ENCODE results near the gene RENBP. TPM values are rescaled to one million over a fixed set of nuclear protein-coding genes. Genes with fewer than 3 reads are reported as not detected.

The RENBP gene
- total RNA-seq, 2 donors from 2014 or later: 0.66 to 6.0 TPM

DNA sequence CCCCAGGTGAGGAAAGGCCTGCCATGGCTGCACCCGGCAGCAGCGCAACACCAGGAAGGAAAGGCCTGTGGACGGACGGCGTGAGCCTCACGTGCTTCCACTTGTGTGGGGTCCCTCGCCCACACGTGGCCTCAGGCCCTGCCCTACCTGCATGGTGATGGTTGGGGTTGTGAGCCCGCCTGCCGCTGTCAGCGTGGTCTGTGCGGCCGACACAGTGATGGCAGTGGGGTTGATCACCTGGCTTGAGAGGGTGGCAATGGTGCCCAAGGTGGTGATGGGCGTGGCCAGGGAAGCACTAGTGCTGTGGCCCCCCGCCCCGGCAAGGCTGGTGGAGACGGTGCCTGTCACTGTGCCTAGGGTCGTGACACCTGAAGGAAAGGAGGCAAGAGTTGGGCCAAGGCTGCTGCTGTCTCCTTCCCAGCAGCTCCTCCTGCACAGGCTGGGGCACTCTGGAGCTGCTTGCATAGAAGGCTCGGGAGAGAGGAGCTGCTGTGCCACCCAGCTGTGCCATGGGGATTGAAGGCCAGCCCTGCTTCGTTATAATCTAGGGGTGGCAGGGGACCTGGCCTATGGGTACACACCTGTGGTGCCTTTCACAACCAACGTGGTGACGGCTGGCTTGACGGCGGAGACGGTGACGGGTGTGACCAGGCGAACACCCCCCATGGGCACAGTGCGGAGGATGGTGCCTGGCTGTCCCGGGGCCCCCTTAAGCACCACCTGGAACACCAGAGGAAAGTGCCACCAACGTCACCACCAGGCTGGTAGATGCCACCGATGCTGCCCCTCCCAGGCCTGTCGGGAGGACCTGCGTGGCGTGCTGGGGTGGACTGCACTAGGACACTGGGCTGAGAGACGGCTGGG is 11.8 kb upstream of the RENBP start:
- WGBS, 2 donors: 85% methylated on average over 16 of the region's 35 CpGs; no CpG with 5 or more reads in 1 of the 2 donors
- H3K36me3 ChIP-seq (replicated peaks in 1 of 2; ENCODE audit: insufficient read depth in 1 of 2, low read depth in 2 of 2): peaks cover 9 to 19% of the 10 kb centered on the region in 2 donors

DNA sequence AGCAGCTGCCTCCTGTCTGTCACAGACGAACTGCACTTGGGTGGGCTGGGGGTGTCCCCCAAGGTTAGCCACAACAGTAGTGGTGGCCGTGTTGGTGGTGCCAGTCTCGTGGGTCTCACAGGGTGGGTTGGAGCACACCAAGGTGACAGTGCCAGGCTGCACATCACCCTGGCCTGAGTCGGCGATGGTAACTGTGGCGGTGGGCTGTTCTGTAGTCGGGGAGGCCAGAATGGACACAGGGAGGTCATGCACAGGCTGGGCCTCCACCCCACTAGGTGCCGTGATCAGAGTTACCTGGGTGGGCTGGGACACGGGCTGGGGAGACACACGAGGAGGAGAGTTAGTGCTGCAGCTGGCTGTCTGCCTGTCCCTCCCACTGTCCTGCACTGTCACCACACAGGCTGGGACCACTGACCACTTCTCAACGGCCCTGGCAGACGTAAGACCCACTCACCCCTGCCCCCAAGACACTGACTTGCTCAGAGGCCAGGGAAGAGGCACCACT is 10.8 kb upstream of the RENBP start:
- peaks cover 9 to 22% of the 10 kb centered on the region in 2 donors for H3K36me3 ChIP-seq (replicated peaks in 1 of 2; ENCODE audit: insufficient read depth in 1 of 2, low read depth in 2 of 2)
- H3K27ac ChIP-seq: no peak overlapping the region

More for the DNA sequence above, 11.8 kb upstream of the RENBP start:
- intact Hi-C loops (cut with DNase I): no loop called here
- DNase-seq (no peak), ATAC-seq (no peak)
- Histone ChIP-seq H3K27me3 (no peaks in the 10 kb centered on the region), H3K4me3 (no peak overlapping the region), H3K9me3 (no peaks in the 10 kb centered on the region), H3K27ac (no peak overlapping the region), H3K4me1 (no peaks in the 10 kb centered on the region)
- TF ChIP-seq, protein P1, sequence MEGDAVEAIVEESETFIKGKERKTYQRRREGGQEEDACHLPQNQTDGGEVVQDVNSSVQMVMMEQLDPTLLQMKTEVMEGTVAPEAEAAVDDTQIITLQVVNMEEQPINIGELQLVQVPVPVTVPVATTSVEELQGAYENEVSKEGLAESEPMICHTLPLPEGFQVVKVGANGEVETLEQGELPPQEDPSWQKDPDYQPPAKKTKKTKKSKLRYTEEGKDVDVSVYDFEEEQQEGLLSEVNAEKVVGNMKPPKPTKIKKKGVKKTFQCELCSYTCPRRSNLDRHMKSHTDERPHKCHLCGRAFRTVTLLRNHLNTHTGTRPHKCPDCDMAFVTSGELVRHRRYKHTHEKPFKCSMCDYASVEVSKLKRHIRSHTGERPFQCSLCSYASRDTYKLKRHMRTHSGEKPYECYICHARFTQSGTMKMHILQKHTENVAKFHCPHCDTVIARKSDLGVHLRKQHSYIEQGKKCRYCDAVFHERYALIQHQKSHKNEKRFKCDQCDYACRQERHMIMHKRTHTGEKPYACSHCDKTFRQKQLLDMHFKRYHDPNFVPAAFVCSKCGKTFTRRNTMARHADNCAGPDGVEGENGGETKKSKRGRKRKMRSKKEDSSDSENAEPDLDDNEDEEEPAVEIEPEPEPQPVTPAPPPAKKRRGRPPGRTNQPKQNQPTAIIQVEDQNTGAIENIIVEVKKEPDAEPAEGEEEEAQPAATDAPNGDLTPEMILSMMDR (IDR thresholded peaks at IDR 0.05): no peak
- TF ChIP-seq POLR2A (IDR thresholded peaks at IDR 0.05): no peak

DNA sequence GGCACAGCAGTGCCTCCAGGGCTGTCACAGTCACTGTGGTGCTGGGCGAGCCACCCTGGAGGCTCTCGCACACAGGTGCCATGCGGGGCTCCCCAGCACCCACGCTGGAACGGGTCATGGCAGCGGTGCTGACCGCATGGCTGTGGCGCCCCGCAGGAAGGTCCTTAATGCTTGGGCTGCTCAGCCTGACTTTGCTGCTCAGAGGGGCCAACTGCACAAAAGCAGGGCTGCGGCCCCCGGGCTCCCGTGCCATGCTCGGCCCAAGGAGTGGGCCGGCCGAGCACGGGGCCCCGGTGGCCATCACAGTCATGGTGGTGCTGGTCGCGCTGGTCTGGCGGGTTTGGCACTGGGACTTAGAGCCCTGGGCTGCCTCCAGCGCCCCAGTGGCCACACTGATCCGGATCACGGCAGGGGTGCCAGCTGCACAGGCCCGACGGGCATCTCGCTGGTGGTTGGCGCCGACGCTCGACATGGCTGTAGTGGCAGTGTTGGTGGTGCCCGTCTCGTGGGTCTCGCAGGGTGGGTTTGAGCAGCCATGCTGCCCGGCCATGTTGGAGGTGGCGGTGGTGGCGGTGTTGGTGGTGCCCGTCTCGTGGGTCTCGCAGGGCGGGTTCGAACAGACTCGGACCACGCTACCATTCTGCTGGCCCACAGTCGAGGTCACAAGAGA is 10.2 kb upstream of the RENBP start:
- no peaks in the 10 kb centered on the region for H3K4me1 ChIP-seq
- no peak overlapping the region for H3K4me3 ChIP-seq
- ATAC-seq: no peak

More for the DNA sequence above, 10.8 kb upstream of the RENBP start:
- no peaks in the 10 kb centered on the region for H3K27me3 ChIP-seq
- no peak overlapping the region for H3K4me3 ChIP-seq
- no peak for DNase-seq
- H3K4me1 ChIP-seq: no peaks in the 10 kb centered on the region
- ATAC-seq: no peak
- TF ChIP-seq, protein P1 (IDR thresholded peaks at IDR 0.05): no peak
- no peak for TF ChIP-seq POLR2A (IDR thresholded peaks at IDR 0.05)
- intact Hi-C loops (cut with DNase I): no loop called here
- no peaks in the 10 kb centered on the region for H3K9me3 ChIP-seq
- 73% methylated on average over 3 of the region's 12 CpGs; no CpG with 5 or more reads in 1 of the 2 donors for WGBS, 2 donors

DNA sequence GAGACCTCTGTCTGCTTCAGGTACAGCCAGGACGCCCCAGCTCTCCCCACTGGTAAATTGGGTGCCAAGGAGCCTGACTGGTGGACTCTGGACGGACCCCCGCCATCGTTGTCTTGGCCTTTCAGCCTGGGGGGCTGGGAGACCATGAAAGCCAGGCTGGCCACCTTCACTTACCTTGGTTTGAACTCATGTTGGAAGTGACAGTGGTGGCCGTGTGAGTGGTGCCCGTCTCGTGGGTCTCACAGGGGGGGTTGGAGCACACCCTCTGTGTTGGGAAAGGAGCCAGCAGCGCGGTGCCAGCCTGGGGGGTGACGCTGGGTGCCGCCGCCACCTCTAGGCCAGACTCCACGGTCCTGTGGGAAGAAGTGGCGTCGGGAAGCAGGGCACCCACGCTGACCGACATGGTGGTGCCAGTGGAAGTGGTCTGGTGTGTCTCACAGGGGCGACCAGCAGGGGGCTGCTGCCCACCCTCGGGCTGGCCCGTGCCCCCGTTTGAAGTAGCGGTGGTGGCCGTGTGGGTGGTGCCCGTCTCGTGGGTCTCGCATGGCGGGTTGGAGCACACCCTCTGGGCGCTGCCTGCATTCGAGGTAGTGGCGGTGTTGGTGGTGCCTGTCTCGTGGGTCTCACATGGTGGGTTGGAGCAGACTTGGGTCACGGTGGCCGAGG is 9.6 kb upstream of the RENBP start:
- ATAC-seq (no peak), DNase-seq (no peak)
- H3K27me3 ChIP-seq: no peaks in the 10 kb centered on the region
- WGBS, 2 donors: 70% methylated on average over 15 of the region's 33 CpGs; no CpG with 5 or more reads in 1 of the 2 donors
- H3K4me3 ChIP-seq: no peak overlapping the region
- no peaks in the 10 kb centered on the region for H3K4me1 ChIP-seq
- peaks cover 9 to 11% of the 10 kb centered on the region in 2 donors for H3K36me3 ChIP-seq (replicated peaks in 1 of 2; ENCODE audit: insufficient read depth in 1 of 2, low read depth in 2 of 2)
- H3K9me3 ChIP-seq: no peaks in the 10 kb centered on the region
- TF ChIP-seq POLR2A (IDR thresholded peaks at IDR 0.05): no peak
- TF ChIP-seq, protein P1 (IDR thresholded peaks at IDR 0.05): no peak
- intact Hi-C loops (cut with DNase I): loop anchor here (5.0 kb wide), 1 partner anchor 192 kb away; the partner anchor contains the start of gene PLXNB3
- no peak overlapping the region for H3K27ac ChIP-seq

More for the DNA sequence above, 10.2 kb upstream of the RENBP start:
- Histone ChIP-seq H3K27ac (no peak overlapping the region), H3K27me3 (no peaks in the 10 kb centered on the region), H3K9me3 (no peaks in the 10 kb centered on the region), H3K36me3 (replicated peaks in 1 of 2; ENCODE audit: insufficient read depth in 1 of 2, low read depth in 2 of 2) (peaks cover 9 to 17% of the 10 kb centered on the region in 2 donors)
- no peak for DNase-seq
- TF ChIP-seq, protein P1 (IDR thresholded peaks at IDR 0.05): no peak
- no peak for TF ChIP-seq POLR2A (IDR thresholded peaks at IDR 0.05)
- WGBS, 2 donors: 96 to 100% methylated on average over 9 to 17 of the region's 44 CpGs
- intact Hi-C loops (cut with DNase I): loop anchor here (5.0 kb wide), 1 partner anchor 192 kb away; the partner anchor contains the start of gene PLXNB3

All from body of pancreas (tissue), 4 donors.